HEK293 (cell line): ENCODE data around the gene DIP2C.

Experiments
- CTCF ChIA-PET: fragments of 350-600 bp; formaldehyde crosslinking; extraction: SDS; loops from one replicate; lab custom pipeline; 2021; ENCODE audit warnings: antibody characterized with exemption; lab: Yijun Ruan, JAX
- POLR2A ChIA-PET: fragments of 300-600 bp; formaldehyde crosslinking; extraction: SDS; loops from one replicate; lab custom pipeline; 2020; ENCODE audit warnings: antibody characterized with exemption, inconsistent platforms; lab: Yijun Ruan, JAX
- H3K27ac ChIP-seq: fragments of 200-500 bp; sonication (Bioruptor generic); 2 replicates; pipeline ENCODE4 v1.5.1; 2014; ENCODE audit warnings: low read depth, low read length, control low read depth, inconsistent platforms; ENCODE audit errors: extremely low read depth
- H3K36me3 ChIP-seq, 2 experiments: fragments of 200-500 bp in 1 of 2; sonication (Bioruptor generic) in 1 of 2; 1 replicate in 1 of 2; 2 replicates in 1 of 2; pipeline ENCODE4 v1.5.1; 2014 to 2017; ENCODE audit warnings: inconsistent platforms in 2 of 2, low read length in 2 of 2; ENCODE audit not compliant: control insufficient read depth in 2 of 2, insufficient read depth in 1 of 2
- H3K4me1 ChIP-seq: fragments of 200-500 bp; sonication (Bioruptor generic); 2 replicates; pipeline ENCODE4 v1.5.1; 2014; ENCODE audit warnings: mild to moderate bottlenecking, low read length, inconsistent platforms; ENCODE audit not compliant: control insufficient read depth, insufficient read depth
- H3K4me3 ChIP-seq: 2 replicates; pipeline ENCODE4 v1.5.1; 2011; ENCODE audit warnings: low read depth, mild to moderate bottlenecking, control low read depth, low read length, moderate library complexity
- H3K9me3 ChIP-seq: fragments of 200-500 bp; sonication (Bioruptor generic); 2 replicates; pipeline ENCODE4 v1.5.1; 2014; ENCODE audit warnings: low read depth, low read length, inconsistent platforms; ENCODE audit not compliant: control insufficient read depth, insufficient read depth
- AEBP2 ChIP-seq: fragments of 450-650 bp; formaldehyde crosslinking; IDR thresholded peaks from 2 replicates; pipeline ENCODE4 v1.5.1; 2016; ENCODE audit warnings: missing biosample characterization, missing genetic modification characterization, borderline replicate concordance
- REST ChIP-seq: fragments of 450-650 bp; formaldehyde crosslinking; IDR thresholded peaks from 2 replicates; pipeline ENCODE4 v1.5.1; 2016; ENCODE audit warnings: missing biosample characterization, missing genetic modification characterization
- SCRT1 ChIP-seq: fragments of 450-650 bp; formaldehyde crosslinking; IDR thresholded peaks from 2 replicates; pipeline ENCODE4 v1.5.1; 2016; ENCODE audit warnings: missing biosample characterization, missing genetic modification characterization, borderline replicate concordance
- SCRT2 ChIP-seq: fragments of 450-650 bp; formaldehyde crosslinking; IDR thresholded peaks from 2 replicates; pipeline ENCODE4 v1.5.1; 2016; ENCODE audit warnings: missing biosample characterization, missing genetic modification characterization
- SP7 ChIP-seq: fragments of 450-650 bp; formaldehyde crosslinking; IDR thresholded peaks from 2 replicates; pipeline ENCODE4 v1.5.1; 2016; ENCODE audit warnings: missing biosample characterization, missing genetic modification characterization
- ZBTB1 ChIP-seq: fragments of 450-650 bp; formaldehyde crosslinking; IDR thresholded peaks from 2 replicates; pipeline ENCODE4 v1.5.1; 2016; ENCODE audit warnings: missing biosample characterization, missing genetic modification characterization
- ZBTB20 ChIP-seq: fragments of 450-650 bp; formaldehyde crosslinking; IDR thresholded peaks from 2 replicates; pipeline ENCODE4 v1.5.1; 2016; ENCODE audit warnings: missing biosample characterization, missing genetic modification characterization
- ZBTB7A ChIP-seq: fragments of 450-650 bp; formaldehyde crosslinking; IDR thresholded peaks from 2 replicates; pipeline ENCODE4 v1.5.1; 2016; ENCODE audit warnings: low read depth, missing biosample characterization, missing genetic modification characterization
- ZBTB8A ChIP-seq: fragments of 450-650 bp; formaldehyde crosslinking; IDR thresholded peaks from 2 replicates; pipeline ENCODE4 v1.5.1; 2016; ENCODE audit warnings: missing biosample characterization, missing genetic modification characterization
- ZNF114 ChIP-seq: fragments of 450-650 bp; formaldehyde crosslinking; IDR thresholded peaks from 2 replicates; pipeline ENCODE4 v1.5.0; 2017; ENCODE audit warnings: missing biosample characterization, missing genetic modification characterization
- ZNF16 ChIP-seq: fragments of 450-650 bp; formaldehyde crosslinking; IDR thresholded peaks from 2 replicates; pipeline ENCODE4 v1.5.1; 2016; ENCODE audit warnings: low read depth, missing biosample characterization, missing genetic modification characterization
- ZNF221 ChIP-seq: fragments of 450-650 bp; formaldehyde crosslinking; IDR thresholded peaks from 2 replicates; pipeline ENCODE4 v1.5.1; 2017; ENCODE audit warnings: missing biosample characterization, missing genetic modification characterization, borderline replicate concordance
- ZNF521 ChIP-seq: fragments of 450-650 bp; formaldehyde crosslinking; IDR thresholded peaks from 2 replicates; pipeline ENCODE4 v1.5.1; 2017; ENCODE audit warnings: missing biosample characterization, mild to moderate bottlenecking, missing genetic modification characterization
- ZNF560 ChIP-seq: fragments of 450-650 bp; formaldehyde crosslinking; IDR thresholded peaks from 2 replicates; pipeline ENCODE4 v1.5.1; 2017; ENCODE audit warnings: missing biosample characterization, missing genetic modification characterization, borderline replicate concordance
- ZNF624 ChIP-seq: fragments of 450-650 bp; formaldehyde crosslinking; IDR thresholded peaks from 2 replicates; pipeline ENCODE4 v1.5.1; 2017; ENCODE audit warnings: missing biosample characterization, missing genetic modification characterization
- ZNF645 ChIP-seq: fragments of 450-650 bp; formaldehyde crosslinking; IDR thresholded peaks from 2 replicates; pipeline ENCODE4; 2016; ENCODE audit warnings: missing biosample characterization, missing genetic modification characterization
- ZNF677 ChIP-seq: fragments of 450-650 bp; IDR thresholded peaks from 2 replicates; pipeline ENCODE4 v1.5.0; 2018; ENCODE audit warnings: missing biosample characterization, mild to moderate bottlenecking, missing genetic modification characterization, moderate library complexity
- ZNF843 ChIP-seq: fragments of 450-650 bp; formaldehyde crosslinking; IDR thresholded peaks from 2 replicates; pipeline ENCODE4 v1.5.1; 2016; ENCODE audit warnings: missing biosample characterization, missing genetic modification characterization
- TF ChIP-seq, protein P1 (sequence below): fragments of 450-650 bp; formaldehyde crosslinking; IDR thresholded peaks from 2 replicates; pipeline ENCODE4 v1.5.1; 2016; ENCODE audit warnings: missing biosample characterization, missing genetic modification characterization
- TF ChIP-seq, protein P2 (sequence below): fragments of 450-650 bp; formaldehyde crosslinking; IDR thresholded peaks from 2 replicates; pipeline ENCODE4 v1.5.1; 2016; ENCODE audit warnings: missing biosample characterization, missing genetic modification characterization

DIP2C gene

GRCh38 chr10:293636-294035 lies 395.8 kb downstream of the DIP2C start:
- Histone ChIP-seq H3K4me1 (no peaks in the 10 kb centered on the region), H3K9me3 (no peaks in the 10 kb centered on the region), H3K27ac (no peak overlapping the region), H3K36me3 (peaks cover 4 to 17% of the 10 kb centered on the region in 2 experiments; a peak in 2 of 3 replicates)
- POLR2A ChIA-PET = no interaction called here
- TF ChIP-seq ZNF624 (tag by site-specific recombination) (no peak), ZNF677 (no peak), ZNF16 (tag by site-specific recombination) (no peak), ZNF560 (no peak), ZNF843 (tag by site-specific recombination) (no peak), SCRT2 (tag by site-specific recombination) (no peak), AEBP2 (tag by site-specific recombination) (no peak), SCRT1 (no peak), ZNF221 (tag by site-specific recombination) (no peak), SP7 (tag by site-specific recombination) (no peak), ZBTB8A (tag by site-specific recombination) (no peak), ZNF114 (tag by site-specific recombination) (no peak), ZNF521 (no peak), ZNF645 (tag by site-specific recombination) (no peak), ZBTB7A (tag by site-specific recombination) (no peak), ZBTB1 (tag by site-specific recombination) (no peak), REST (tag by site-specific recombination) (no peak), ZBTB20 (tag by site-specific recombination) (no peak)
- TF ChIP-seq, protein P1, sequence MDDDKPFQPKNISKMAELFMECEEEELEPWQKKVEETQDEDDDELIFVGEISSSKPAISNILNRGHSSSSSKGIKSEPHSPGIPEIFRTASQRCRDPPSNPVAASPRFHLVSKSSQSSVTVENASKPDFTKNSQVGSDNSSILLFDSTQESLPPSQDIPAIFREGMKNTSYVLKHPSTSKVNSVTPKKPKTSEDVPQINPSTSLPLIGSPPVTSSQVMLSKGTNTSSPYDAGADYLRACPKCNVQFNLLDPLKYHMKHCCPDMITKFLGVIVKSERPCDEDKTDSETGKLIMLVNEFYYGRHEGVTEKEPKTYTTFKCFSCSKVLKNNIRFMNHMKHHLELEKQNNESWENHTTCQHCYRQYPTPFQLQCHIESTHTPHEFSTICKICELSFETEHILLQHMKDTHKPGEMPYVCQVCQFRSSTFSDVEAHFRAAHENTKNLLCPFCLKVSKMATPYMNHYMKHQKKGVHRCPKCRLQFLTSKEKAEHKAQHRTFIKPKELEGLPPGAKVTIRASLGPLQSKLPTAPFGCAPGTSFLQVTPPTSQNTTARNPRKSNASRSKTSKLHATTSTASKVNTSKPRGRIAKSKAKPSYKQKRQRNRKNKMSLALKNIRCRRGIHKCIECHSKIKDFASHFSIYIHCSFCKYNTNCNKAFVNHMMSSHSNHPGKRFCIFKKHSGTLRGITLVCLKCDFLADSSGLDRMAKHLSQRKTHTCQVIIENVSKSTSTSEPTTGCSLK = no peak
- TF ChIP-seq, protein P2, sequence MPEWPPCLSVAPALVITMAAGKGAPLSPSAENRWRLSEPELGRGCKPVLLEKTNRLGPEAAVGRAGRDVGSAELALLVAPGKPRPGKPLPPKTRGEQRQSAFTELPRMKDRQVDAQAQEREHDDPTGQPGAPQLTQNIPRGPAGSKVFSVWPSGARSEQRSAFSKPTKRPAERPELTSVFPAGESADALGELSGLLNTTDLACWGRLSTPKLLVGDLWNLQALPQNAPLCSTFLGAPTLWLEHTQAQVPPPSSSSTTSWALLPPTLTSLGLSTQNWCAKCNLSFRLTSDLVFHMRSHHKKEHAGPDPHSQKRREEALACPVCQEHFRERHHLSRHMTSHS (tag by site-specific recombination) = no peak
- TF ChIP-seq, all 188 proteins: peak for 0
- CTCF ChIA-PET = no interaction called here
- H3K4me3 ChIP-seq = no peak overlapping the region
